PFSK-1 (cell line): ENCODE results near the gene GPR161.

Source experiments
- FOXP2 ChIP-seq: optimal IDR thresholded peaks from 2 replicates; pipeline ENCODE3; 2011; ENCODE audit warnings: borderline replicate concordance, control low read depth, inconsistent platforms; ENCODE audit not compliant: insufficient read depth; ENCODE audit errors: extremely low read length, extremely low read depth
- POLR2AphosphoS5 ChIP-seq: IDR thresholded peaks from 2 replicates; pipeline ENCODE4 v1.6.1; 2012; ENCODE audit warnings: low read depth, mild to moderate bottlenecking, control low read depth, low read length, moderate library complexity
- SIN3A ChIP-seq: IDR thresholded peaks from 2 replicates; pipeline ENCODE4 v1.6.1; 2012; ENCODE audit warnings: mild to moderate bottlenecking, low read length, moderate library complexity, borderline replicate concordance; ENCODE audit not compliant: insufficient read depth
- TAF1 ChIP-seq: IDR thresholded peaks from 2 replicates; pipeline ENCODE4 v1.6.1; 2012; ENCODE audit warnings: low read length, control low read depth, borderline replicate concordance; ENCODE audit not compliant: insufficient read depth
- TF ChIP-seq, protein P1 (sequence below), 2 experiments: IDR thresholded peaks; 2 replicates each; pipeline versions ENCODE4 v1.6.1 to v1.8.0; 2011 to 2012; ENCODE audit warnings: low read depth in 2 of 2, low read length in 2 of 2, control low read depth in 1 of 2, inconsistent platforms in 1 of 2, mild to moderate bottlenecking in 1 of 2, moderate library complexity in 1 of 2; ENCODE audit not compliant: insufficient read depth in 1 of 2

Gene GPR161

GRCh38 chr1:168137515-168137821, 738 bp upstream of the GPR161 start:
- TF ChIP-seq TAF1 (no peak), SIN3A (no peak), POLR2AphosphoS5 (no peak), FOXP2 (no peak)
- TF ChIP-seq, protein P1, sequence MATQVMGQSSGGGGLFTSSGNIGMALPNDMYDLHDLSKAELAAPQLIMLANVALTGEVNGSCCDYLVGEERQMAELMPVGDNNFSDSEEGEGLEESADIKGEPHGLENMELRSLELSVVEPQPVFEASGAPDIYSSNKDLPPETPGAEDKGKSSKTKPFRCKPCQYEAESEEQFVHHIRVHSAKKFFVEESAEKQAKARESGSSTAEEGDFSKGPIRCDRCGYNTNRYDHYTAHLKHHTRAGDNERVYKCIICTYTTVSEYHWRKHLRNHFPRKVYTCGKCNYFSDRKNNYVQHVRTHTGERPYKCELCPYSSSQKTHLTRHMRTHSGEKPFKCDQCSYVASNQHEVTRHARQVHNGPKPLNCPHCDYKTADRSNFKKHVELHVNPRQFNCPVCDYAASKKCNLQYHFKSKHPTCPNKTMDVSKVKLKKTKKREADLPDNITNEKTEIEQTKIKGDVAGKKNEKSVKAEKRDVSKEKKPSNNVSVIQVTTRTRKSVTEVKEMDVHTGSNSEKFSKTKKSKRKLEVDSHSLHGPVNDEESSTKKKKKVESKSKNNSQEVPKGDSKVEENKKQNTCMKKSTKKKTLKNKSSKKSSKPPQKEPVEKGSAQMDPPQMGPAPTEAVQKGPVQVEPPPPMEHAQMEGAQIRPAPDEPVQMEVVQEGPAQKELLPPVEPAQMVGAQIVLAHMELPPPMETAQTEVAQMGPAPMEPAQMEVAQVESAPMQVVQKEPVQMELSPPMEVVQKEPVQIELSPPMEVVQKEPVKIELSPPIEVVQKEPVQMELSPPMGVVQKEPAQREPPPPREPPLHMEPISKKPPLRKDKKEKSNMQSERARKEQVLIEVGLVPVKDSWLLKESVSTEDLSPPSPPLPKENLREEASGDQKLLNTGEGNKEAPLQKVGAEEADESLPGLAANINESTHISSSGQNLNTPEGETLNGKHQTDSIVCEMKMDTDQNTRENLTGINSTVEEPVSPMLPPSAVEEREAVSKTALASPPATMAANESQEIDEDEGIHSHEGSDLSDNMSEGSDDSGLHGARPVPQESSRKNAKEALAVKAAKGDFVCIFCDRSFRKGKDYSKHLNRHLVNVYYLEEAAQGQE (IDR thresholded peaks at IDR 0.05; ENCODE audit: insufficient read depth in 1 of 2, low read depth in 2 of 2, low read length in 2 of 2), result no peak

DNA sequence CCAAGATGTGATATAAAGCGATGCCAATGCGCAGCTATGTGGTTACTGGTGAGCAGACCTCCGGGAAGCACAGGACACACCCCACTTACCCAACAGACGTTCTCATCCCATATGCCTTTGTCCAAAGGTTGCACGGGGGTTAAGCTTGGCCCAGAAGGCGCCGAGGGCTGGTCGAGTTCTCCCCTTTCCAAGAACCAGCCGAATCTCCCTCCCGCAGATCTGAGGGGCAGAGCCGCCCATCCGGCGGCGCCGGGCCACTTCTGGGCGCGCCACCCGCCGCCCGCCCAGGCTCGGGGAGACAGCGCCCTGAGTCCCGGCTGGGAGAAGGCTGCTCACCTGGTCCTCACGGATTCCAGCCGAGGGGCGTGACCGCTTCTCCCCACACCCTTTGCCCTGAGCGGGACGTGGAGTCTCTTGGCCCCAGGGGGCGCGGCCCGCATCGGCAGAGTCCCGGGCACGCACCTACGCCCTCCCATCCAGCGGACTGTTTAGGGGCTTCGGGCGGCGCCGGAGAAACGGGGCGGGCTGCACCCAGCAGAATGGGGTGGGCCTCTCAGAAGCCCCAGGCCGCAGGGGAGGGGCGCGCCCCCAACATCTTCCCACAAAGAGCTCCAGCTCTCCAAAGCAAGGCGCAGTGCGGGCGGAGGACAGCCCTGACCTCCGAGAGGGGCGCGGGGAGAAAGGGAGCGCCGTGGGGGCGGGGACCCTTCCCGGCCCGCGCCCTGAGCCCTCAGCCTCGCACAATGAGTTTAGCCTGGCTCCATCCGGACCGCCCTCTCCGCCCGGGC, 615 bp downstream of the GPR161 start:
- TF ChIP-seq, protein P1 (IDR thresholded peaks at IDR 0.05; ENCODE audit: insufficient read depth in 1 of 2, low read depth in 2 of 2, low read length in 2 of 2), result no peak
- TF ChIP-seq FOXP2, result no peak

DNA sequence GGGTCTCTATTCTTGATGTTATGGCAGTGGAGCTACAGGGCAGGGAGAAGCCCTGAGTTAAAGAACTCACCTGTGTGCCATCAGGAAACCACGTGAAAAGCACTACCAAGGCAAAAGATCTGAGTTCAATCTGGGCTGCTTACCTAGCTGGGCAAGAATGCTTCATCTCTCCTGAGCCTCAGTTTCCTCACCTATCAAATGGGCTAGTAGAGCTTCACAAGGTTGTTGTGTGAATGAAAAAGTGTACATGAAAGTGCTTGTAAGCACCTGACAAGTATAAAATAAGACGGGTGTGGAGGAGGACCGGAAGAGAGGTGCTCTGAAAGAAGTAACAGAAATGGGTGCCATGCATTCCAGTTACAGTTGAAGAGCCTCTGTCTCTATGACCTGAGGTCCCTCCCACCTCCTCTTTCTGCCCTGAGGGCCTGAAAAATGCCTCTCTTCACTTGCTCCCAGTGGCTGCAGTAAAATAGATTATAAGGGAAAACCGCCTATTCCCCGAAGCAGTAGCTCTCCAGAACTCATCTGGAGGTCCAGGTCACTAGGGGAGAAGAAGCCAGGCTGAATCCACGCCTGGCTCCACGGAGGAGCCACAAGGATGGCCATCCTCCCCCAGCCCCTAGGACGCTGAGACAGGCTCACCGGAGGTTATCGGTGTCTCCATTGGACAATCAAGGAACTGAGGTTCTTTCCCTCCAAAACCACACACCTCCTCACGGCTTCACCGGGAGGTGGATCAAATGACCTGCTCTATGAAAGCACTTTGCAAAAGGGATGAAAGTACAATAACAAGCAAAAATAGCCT, 1.4 kb downstream of the GPR161 start:
- TF ChIP-seq, protein P1 (IDR thresholded peaks at IDR 0.05; ENCODE audit: insufficient read depth in 1 of 2, low read depth in 2 of 2, low read length in 2 of 2), result no peak
- TF ChIP-seq SIN3A (no peak), FOXP2 (no peak), POLR2AphosphoS5 (no peak), TAF1 (no peak)

GRCh38 chr1:168134642-168135041, 2.1 kb downstream of the GPR161 start:
- TF ChIP-seq TAF1, result no peak

- TF ChIP-seq FOXP2, result no peak
- no peak for TF ChIP-seq TAF1
- TF ChIP-seq, protein P1 (IDR thresholded peaks at IDR 0.05; ENCODE audit: insufficient read depth in 1 of 2, low read depth in 2 of 2, low read length in 2 of 2), result no peak
- no peak for TF ChIP-seq POLR2AphosphoS5
- no peak for TF ChIP-seq SIN3A
Observed at GRCh38 chr1:168134132-168134531, 2.6 kb downstream of the GPR161 start.
